ENCODE data around the gene IL11. TPM values are rescaled to one million over a fixed set of nuclear protein-coding genes. Genes with fewer than 3 reads are reported as not detected.
"Not testable (repeated sequence)": the region's sequence is repeated elsewhere in the genome, so short reads cannot be mapped to it uniquely, and the experiment has no call there.

IL11 gene
- total RNA-seq, 1 experiment from 2014 or later: 141 TPM

DNA sequence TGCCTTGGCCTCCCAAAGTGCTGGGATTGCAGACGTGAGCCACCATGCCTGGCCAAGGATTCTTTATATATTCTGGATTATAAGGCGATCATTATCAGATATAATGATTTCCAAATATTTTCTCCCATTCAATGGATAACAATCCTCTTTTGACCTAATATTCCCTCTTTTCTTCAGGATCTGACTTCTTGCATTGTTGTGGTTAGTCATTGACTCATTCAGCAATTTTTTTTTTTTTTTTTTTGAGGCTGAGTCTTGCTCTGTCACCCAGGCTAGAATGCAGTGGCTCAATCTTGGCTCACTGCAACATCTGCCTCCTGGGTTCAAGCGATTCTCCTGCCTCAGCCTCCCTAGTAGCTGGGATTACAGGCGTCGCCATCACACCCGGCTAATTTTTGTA lies 40.5 kb downstream of the IL11 start:
- not testable (repeated sequence) for H3K4me1 ChIP-seq (replicated peaks); H3K27ac ChIP-seq; DNase-seq (ENCODE audit: low read depth in 1 of 2, low spot score in 2 of 2); H3K36me3 ChIP-seq; H3K4me3 ChIP-seq; H3K9me3 ChIP-seq (replicated peaks); H3K27me3 ChIP-seq (replicated peaks)

DNA sequence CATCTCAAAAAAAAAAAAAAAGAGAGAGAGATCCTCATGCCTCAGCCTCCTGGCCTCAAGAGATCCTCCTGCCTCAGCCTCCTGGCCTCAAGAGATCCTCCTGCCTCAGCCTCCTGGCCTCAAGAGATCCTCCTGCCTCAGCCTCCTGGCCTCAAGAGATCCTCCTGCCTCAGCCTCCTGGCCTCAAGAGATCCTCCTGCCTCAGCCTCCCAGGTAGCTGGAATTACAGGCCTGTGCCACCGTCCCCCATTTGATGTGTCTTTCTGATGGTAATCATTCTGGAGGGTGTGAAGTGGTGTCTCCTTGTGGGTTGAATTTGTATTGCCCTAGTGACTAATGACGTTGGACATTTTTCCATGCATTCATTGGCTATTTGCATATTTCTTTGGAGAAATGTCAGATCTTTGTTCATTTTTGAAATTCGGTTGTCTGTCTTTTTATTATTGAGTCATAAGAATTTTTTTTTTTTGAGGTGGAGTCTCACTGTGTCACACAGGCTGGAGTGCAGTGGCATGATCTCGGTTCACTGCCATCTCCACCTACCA lies 41.4 kb downstream of the IL11 start:
- not testable (repeated sequence) for H3K27ac ChIP-seq; H3K4me3 ChIP-seq; DNase-seq (ENCODE audit: low read depth in 1 of 2, low spot score in 2 of 2); H3K27me3 ChIP-seq (replicated peaks); H3K36me3 ChIP-seq; H3K9me3 ChIP-seq (replicated peaks); H3K4me1 ChIP-seq (replicated peaks)

GRCh38 chr19:55325172-55325571 lies 45.1 kb downstream of the IL11 start, which contains the start of gene TMEM150B:
TMEM150B (minus strand) TSS chr19:55325341; CDS start chr19:55321036, 4,305 bp downstream.
- no peaks in the 10 kb centered on the region for H3K9me3 ChIP-seq (replicated peaks)
- H3K36me3 ChIP-seq: no peaks in the 10 kb centered on the region
- no peak within 1 kb of the TSS for H3K4me3 ChIP-seq
- no peak within 1 kb of the TSS for H3K27ac ChIP-seq
- no peak for DNase-seq (ENCODE audit: low read depth in 1 of 2, low spot score in 2 of 2)
- H3K27me3 ChIP-seq (replicated peaks): no peaks in the 10 kb centered on the region
- 0 out of 2 replicates have a peak, but pooled peaks cover 4% of the 10 kb centered on the region for H3K4me1 ChIP-seq (replicated peaks)

GRCh38 chr19:55324662-55325061 lies 45.6 kb downstream of the IL11 start:
- no peak overlapping the region for H3K27ac ChIP-seq
- 0 out of 2 replicates have a peak, but pooled peaks cover 2% of the 10 kb centered on the region for H3K4me1 ChIP-seq (replicated peaks)
- no peaks in the 10 kb centered on the region for H3K27me3 ChIP-seq (replicated peaks)
- no peaks in the 10 kb centered on the region for H3K36me3 ChIP-seq
- no peak for DNase-seq (ENCODE audit: low read depth in 1 of 2, low spot score in 2 of 2)
- no peak overlapping the region for H3K4me3 ChIP-seq
- no peaks in the 10 kb centered on the region for H3K9me3 ChIP-seq (replicated peaks)

DNA sequence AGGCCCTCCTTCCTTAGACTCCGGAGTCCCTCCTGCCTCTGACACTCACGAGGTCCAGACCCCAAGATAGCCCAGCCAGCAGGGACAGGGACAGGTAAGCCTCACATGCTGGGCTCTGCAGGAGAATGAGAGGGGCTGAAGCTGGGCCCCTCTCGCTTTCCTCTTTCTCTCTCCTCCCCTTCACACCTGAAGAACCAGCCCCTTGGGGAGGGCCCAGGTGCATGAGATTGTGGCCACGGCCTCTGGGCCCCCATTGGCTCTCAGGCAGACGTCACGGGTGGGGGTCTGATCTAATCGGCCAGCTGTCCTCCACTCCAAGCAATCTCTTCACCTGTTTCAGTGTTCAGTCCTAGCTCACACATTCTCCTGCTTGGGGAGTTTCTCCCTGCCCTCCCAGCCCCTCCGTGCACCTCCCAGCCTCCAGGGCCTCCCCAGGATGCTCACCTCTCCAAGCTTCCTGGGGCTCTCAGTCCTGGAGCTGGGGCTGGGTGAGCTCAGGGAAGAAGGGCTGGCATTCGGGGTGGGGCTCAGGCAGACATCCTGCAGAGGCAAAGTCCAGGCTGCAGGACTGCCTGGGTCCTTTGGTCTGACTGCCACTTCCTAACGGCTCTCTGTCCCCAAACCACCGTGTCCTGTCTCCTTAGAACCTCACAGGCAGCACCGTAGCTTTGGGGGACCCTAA lies 47.9 kb downstream of the IL11 start:
- H3K27me3 ChIP-seq (replicated peaks): no peaks in the 10 kb centered on the region
- no peak for DNase-seq (ENCODE audit: low read depth in 1 of 2, low spot score in 2 of 2)
- no peak overlapping the region for H3K4me3 ChIP-seq
- H3K4me1 ChIP-seq (replicated peaks): no peaks in the 10 kb centered on the region
- H3K36me3 ChIP-seq: no peaks in the 10 kb centered on the region
- H3K27ac ChIP-seq: no peak overlapping the region
- no peaks in the 10 kb centered on the region for H3K9me3 ChIP-seq (replicated peaks)

- H3K4me3 ChIP-seq: no peak overlapping the region
- DNase-seq (ENCODE audit: low read depth in 1 of 2, low spot score in 2 of 2): no peak
- no peaks in the 10 kb centered on the region for H3K9me3 ChIP-seq (replicated peaks)
- no peaks in the 10 kb centered on the region for H3K4me1 ChIP-seq (replicated peaks)
- H3K27ac ChIP-seq: no peak overlapping the region
- no peaks in the 10 kb centered on the region for H3K27me3 ChIP-seq (replicated peaks)
- H3K36me3 ChIP-seq: no peaks in the 10 kb centered on the region
These were observed 48.7 kb downstream of the IL11 start for GRCh38 chr19:55321466-55322137.

GRCh38 chr19:55320844-55321419 lies 49.3 kb downstream of the IL11 start:
- Histone ChIP-seq H3K9me3 (replicated peaks) (peaks cover 3% of the 10 kb centered on the region; the same call in 1 of the 2 replicates), H3K27ac (no peak overlapping the region), H3K36me3 (no peaks in the 10 kb centered on the region), H3K27me3 (replicated peaks) (no peaks in the 10 kb centered on the region), H3K4me1 (replicated peaks) (no peaks in the 10 kb centered on the region), H3K4me3 (no peak overlapping the region)
- no peak for DNase-seq (ENCODE audit: low read depth in 1 of 2, low spot score in 2 of 2)

- Histone ChIP-seq H3K4me3 (no peak overlapping the region), H3K27ac (no peak overlapping the region), H3K27me3 (replicated peaks) (no peaks in the 10 kb centered on the region), H3K36me3 (no peaks in the 10 kb centered on the region), H3K9me3 (replicated peaks) (peaks cover 3% of the 10 kb centered on the region; the same call in 1 of the 2 replicates), H3K4me1 (replicated peaks) (no peaks in the 10 kb centered on the region)
- no peak for DNase-seq (ENCODE audit: low read depth in 1 of 2, low spot score in 2 of 2)
These were observed 50.5 kb downstream of the IL11 start for GRCh38 chr19:55319785-55320184.

DNA sequence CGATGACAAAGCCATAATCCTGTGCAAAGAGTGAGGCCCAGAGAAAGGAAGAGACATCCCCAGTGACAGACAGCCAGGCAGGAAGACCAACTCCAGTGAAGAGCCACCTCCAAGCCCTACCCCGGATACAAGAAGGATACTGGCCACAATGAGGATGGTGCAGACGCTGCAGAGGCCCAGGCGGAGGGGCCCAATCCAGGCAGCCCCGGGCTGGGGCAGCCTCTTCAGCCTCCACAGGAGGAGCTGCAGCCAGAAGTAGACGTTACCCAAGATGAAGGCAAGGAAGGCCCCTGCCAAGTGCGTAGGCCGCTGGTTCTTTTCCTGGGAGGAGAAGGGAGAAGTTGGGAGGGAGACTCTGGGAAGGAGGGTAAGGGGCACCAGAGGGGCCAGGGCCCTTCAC lies 53.6 kb downstream of the IL11 start:
- Histone ChIP-seq H3K4me1 (replicated peaks) (no peaks in the 10 kb centered on the region), H3K36me3 (no peaks in the 10 kb centered on the region)
- DNase-seq (ENCODE audit: low read depth in 1 of 2, low spot score in 2 of 2): no peak

GRCh38 chr19:55315956-55316525 lies 54.2 kb downstream of the IL11 start:
- no peaks in the 10 kb centered on the region for H3K36me3 ChIP-seq
- DNase-seq (ENCODE audit: low read depth in 1 of 2, low spot score in 2 of 2): no peak
- peaks cover 3% of the 10 kb centered on the region; the same call in 1 of the 2 replicates for H3K9me3 ChIP-seq (replicated peaks)
- no peaks in the 10 kb centered on the region for H3K27me3 ChIP-seq (replicated peaks)
- H3K27ac ChIP-seq: no peak overlapping the region
- H3K4me1 ChIP-seq (replicated peaks): no peaks in the 10 kb centered on the region
- no peak overlapping the region for H3K4me3 ChIP-seq

More for the DNA sequence above, 53.6 kb downstream of the IL11 start:
- no peaks in the 10 kb centered on the region for H3K27me3 ChIP-seq (replicated peaks)
- no peak overlapping the region for H3K27ac ChIP-seq
- H3K9me3 ChIP-seq (replicated peaks): peaks cover 3% of the 10 kb centered on the region; the same call in 1 of the 2 replicates
- no peak overlapping the region for H3K4me3 ChIP-seq

DNA sequence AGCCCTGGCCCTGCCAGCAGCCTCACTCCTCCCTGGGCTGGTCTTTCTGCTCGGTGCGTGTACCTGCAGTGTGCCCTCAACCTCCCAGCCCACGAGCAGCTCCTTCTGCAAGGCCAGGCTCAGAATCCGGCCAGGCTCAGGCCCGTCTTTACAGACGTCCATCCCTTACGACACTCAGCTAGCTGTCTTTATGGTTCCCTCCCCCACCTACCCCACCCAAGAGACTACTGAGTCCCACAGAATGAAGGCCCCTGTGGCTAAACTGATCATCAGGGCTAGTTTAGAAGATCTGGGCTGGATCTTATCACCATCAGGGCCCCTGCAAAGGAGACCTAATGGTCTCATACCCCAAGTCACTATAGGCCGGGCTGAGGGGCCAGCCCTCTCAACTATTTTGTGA lies 55.9 kb downstream of the IL11 start:
- Histone ChIP-seq H3K4me3 (no peak overlapping the region), H3K9me3 (replicated peaks) (peaks cover 3% of the 10 kb centered on the region; the same call in 1 of the 2 replicates), H3K27ac (no peak overlapping the region), H3K36me3 (peaks cover 1% of the 10 kb centered on the region; the same call in 1 of the 2 replicates), H3K27me3 (replicated peaks) (no peaks in the 10 kb centered on the region), H3K4me1 (replicated peaks) (no peaks in the 10 kb centered on the region)
- DNase-seq (ENCODE audit: low read depth in 1 of 2, low spot score in 2 of 2): no peak

Measured in SJSA1 (cell line).